Activated naive CD4-positive, alpha-beta T cell treated with anti-CD3 and anti-CD28 coated beads, Interleukin-2, amount 50 U/mL, for 72 hours (primary cell): ENCODE measurements around the gene DHRS7C. TPM values are rescaled to one million over a fixed set of nuclear protein-coding genes. Genes with fewer than 3 reads are reported as not detected.

Source experiments
- ATAC-seq, 2 donors: fragments of 150-1000 bp; cut with Tn5 transposase; 2 replicates each; pipeline ENCODE4 v1.10.0; 2021; ENCODE audit warnings: mild to moderate bottlenecking in 2 of 2, moderate library complexity in 2 of 2
- DNase-seq, 2 donors: peaks; one replicate each; pipeline ENCODE4 v3.0.0; 2021 to 2022; ENCODE audit warnings: low spot score in 2 of 2
- H3K27ac Mint-ChIP-seq, 2 donors: one replicate each; pipeline ENCODE4 v1.8.0; 2022; ENCODE audit warnings: mild to moderate bottlenecking in 2 of 2, mixed read lengths in 2 of 2
- H3K36me3 Mint-ChIP-seq, 2 donors: one replicate each; pipeline ENCODE4 v1.8.0; 2022; ENCODE audit warnings: mixed read lengths in 2 of 2
- H3K9me3 Mint-ChIP-seq, 2 donors: one replicate each; pipeline ENCODE4 v1.8.0; 2022; ENCODE audit warnings: mixed read lengths in 2 of 2
- total RNA-seq, 2 donors: library from RNA; stranded (reverse); gene quantifications; one replicate each; pipeline ENCODE4 v1.2.3, GENCODE V29; 2022

Gene DHRS7C
- total RNA-seq, 2 donors from 2014 or later = not detected

- no peak for ATAC-seq
- DNase-seq = no peak
- no peak overlapping the region for H3K27ac Mint-ChIP-seq
- H3K9me3 Mint-ChIP-seq = peaks cover 7 to 8% of the 10 kb centered on the region in 2 donors
- H3K36me3 Mint-ChIP-seq = no peaks in the 10 kb centered on the region
Measured at GRCh38 chr17:9814337-9814945, 23.0 kb upstream of the DHRS7C start.

- ATAC-seq = no peak
- DNase-seq = no peak
- H3K9me3 Mint-ChIP-seq = peaks cover 7 to 8% of the 10 kb centered on the region in 2 donors
- no peaks in the 10 kb centered on the region for H3K36me3 Mint-ChIP-seq
- no peak overlapping the region for H3K27ac Mint-ChIP-seq
Measured at GRCh38 chr17:9813166-9813565, 21.8 kb upstream of the DHRS7C start.

GRCh38 chr17:9811537-9811936 is 20.1 kb upstream of the DHRS7C start:
- ATAC-seq (no peak), DNase-seq (no peak)
- Mint-ChIP-seq H3K9me3 (peaks cover 5% of the 10 kb centered on the region in 2 donors), H3K36me3 (no peaks in the 10 kb centered on the region), H3K27ac (no peak overlapping the region)

- Mint-ChIP-seq H3K27ac (no peak overlapping the region), H3K9me3 (peaks cover under 1% of the 10 kb centered on the region in 2 donors), H3K36me3 (no peaks in the 10 kb centered on the region)
- ATAC-seq = no peak
- no peak for DNase-seq
Measured at GRCh38 chr17:9811086-9811485, 19.7 kb upstream of the DHRS7C start.

GRCh38 chr17:9810100-9810949 is 18.9 kb upstream of the DHRS7C start:
- Mint-ChIP-seq H3K27ac (no peak overlapping the region), H3K9me3 (no peaks in the 10 kb centered on the region), H3K36me3 (no peaks in the 10 kb centered on the region)
- no peak for DNase-seq
- ATAC-seq = no peak

GRCh38 chr17:9809409-9809808 is 18.0 kb upstream of the DHRS7C start:
- no peak for ATAC-seq
- DNase-seq = no peak
- Mint-ChIP-seq H3K27ac (no peak overlapping the region), H3K9me3 (no peaks in the 10 kb centered on the region), H3K36me3 (no peaks in the 10 kb centered on the region)

GRCh38 chr17:9806699-9807098 is 15.3 kb upstream of the DHRS7C start:
- ATAC-seq (no peak), DNase-seq (no peak)
- no peaks in the 10 kb centered on the region for H3K36me3 Mint-ChIP-seq
- H3K9me3 Mint-ChIP-seq = no peaks in the 10 kb centered on the region
- H3K27ac Mint-ChIP-seq = no peak overlapping the region

- DNase-seq = no peak
- Mint-ChIP-seq H3K36me3 (no peaks in the 10 kb centered on the region), H3K27ac (no peak overlapping the region), H3K9me3 (no peaks in the 10 kb centered on the region)
- no peak for ATAC-seq
Measured at GRCh38 chr17:9805769-9806168, 14.4 kb upstream of the DHRS7C start.

- H3K36me3 Mint-ChIP-seq = no peaks in the 10 kb centered on the region
- no peak for ATAC-seq
- DNase-seq = no peak
- no peak overlapping the region for H3K27ac Mint-ChIP-seq
- no peaks in the 10 kb centered on the region for H3K9me3 Mint-ChIP-seq
Measured at GRCh38 chr17:9802697-9803096, 11.3 kb upstream of the DHRS7C start.

- ATAC-seq (no peak), DNase-seq (no peak)
- Mint-ChIP-seq H3K36me3 (no peaks in the 10 kb centered on the region), H3K27ac (no peak overlapping the region), H3K9me3 (no peaks in the 10 kb centered on the region)
Measured at GRCh38 chr17:9802294-9802693, 10.9 kb upstream of the DHRS7C start.

GRCh38 chr17:9801505-9801904 is 10.1 kb upstream of the DHRS7C start:
- DNase-seq (no peak), ATAC-seq (no peak)
- Mint-ChIP-seq H3K27ac (no peak overlapping the region), H3K36me3 (no peaks in the 10 kb centered on the region), H3K9me3 (no peaks in the 10 kb centered on the region)

- DNase-seq = no peak
- H3K27ac Mint-ChIP-seq = no peak overlapping the region
- no peak for ATAC-seq
Measured at GRCh38 chr17:9798724-9799123, 7.3 kb upstream of the DHRS7C start.

GRCh38 chr17:9798008-9798407 is 6.6 kb upstream of the DHRS7C start:
- no peak for DNase-seq
- ATAC-seq = no peak
- no peaks in the 10 kb centered on the region for H3K9me3 Mint-ChIP-seq
- no peak overlapping the region for H3K27ac Mint-ChIP-seq
- no peaks in the 10 kb centered on the region for H3K36me3 Mint-ChIP-seq

More at GRCh38 chr17:9798724-9799123, 7.3 kb upstream of the DHRS7C start:
- H3K9me3 Mint-ChIP-seq = no peaks in the 10 kb centered on the region
- H3K36me3 Mint-ChIP-seq = no peaks in the 10 kb centered on the region

GRCh38 chr17:9792181-9792840 is 919 bp upstream of the DHRS7C start:
- no peaks in the 10 kb centered on the region for H3K9me3 Mint-ChIP-seq
- no peak overlapping the region for H3K27ac Mint-ChIP-seq
- DNase-seq (no peak), ATAC-seq (no peak)
- H3K36me3 Mint-ChIP-seq = no peaks in the 10 kb centered on the region

- Mint-ChIP-seq H3K36me3 (no peaks in the 10 kb centered on the region), H3K9me3 (no peaks in the 10 kb centered on the region), H3K27ac (no peak overlapping the region)
- DNase-seq = no peak
- no peak for ATAC-seq
Measured at GRCh38 chr17:9790316-9790715, 1.1 kb downstream of the DHRS7C start.

GRCh38 chr17:9788601-9789000 is 2.8 kb downstream of the DHRS7C start:
- no peak for ATAC-seq

GRCh38 chr17:9784544-9784943 is 6.8 kb downstream of the DHRS7C start:
- H3K27ac Mint-ChIP-seq = no peak overlapping the region
- H3K9me3 Mint-ChIP-seq = no peaks in the 10 kb centered on the region
- H3K36me3 Mint-ChIP-seq = no peaks in the 10 kb centered on the region
- DNase-seq (no peak), ATAC-seq (no peak)

More at GRCh38 chr17:9788601-9789000, 2.8 kb downstream of the DHRS7C start:
- no peaks in the 10 kb centered on the region for H3K9me3 Mint-ChIP-seq
- DNase-seq = no peak
- no peak overlapping the region for H3K27ac Mint-ChIP-seq
- H3K36me3 Mint-ChIP-seq = no peaks in the 10 kb centered on the region
